ENCODE data around the gene RAB4A.

RAB4A gene

DNA sequence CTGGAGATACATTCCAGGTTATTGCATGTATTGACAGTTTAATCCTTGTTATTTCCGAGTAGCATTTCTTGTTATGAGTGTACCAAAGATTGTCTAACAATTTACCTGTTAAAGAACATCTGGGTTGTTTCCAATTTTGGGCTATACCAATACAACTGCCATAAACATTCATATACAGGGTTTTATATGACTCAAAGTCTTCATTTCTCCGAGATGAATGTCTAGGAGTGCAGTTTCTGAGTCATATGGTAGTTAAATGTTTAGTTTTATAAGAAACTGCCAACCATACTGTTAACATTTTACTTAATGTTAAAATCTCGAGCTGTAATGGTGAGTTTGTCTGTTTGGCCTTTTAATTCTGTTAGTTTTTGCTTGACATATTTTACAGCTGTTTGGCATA lies 10.0 kb downstream of the RAB4A start:
- no peak for TF ChIP-seq CTCF (IDR thresholded peaks at IDR 0.05; ENCODE audit: low read length)
- no peak for TF ChIP-seq EZH2phosphoT487 (IDR thresholded peaks at IDR 0.05; ENCODE audit: low read length)
- TF ChIP-seq EZH2 (optimal IDR thresholded peaks at IDR 0.05; ENCODE audit: low read depth, low read length) = no peak
- Histone ChIP-seq H3K27ac (ENCODE audit: low read length) (no peak overlapping the region), H3K9me3 (replicated peaks; ENCODE audit: insufficient read depth, low read length) (no peaks in the 10 kb centered on the region), H3K9me2 (replicated peaks; ENCODE audit: insufficient read depth, low read length) (no peaks in the 10 kb centered on the region), H3K4me1 (ENCODE audit: low read length) (no peaks in the 10 kb centered on the region), H3K4me3 (ENCODE audit: low read length) (no peak overlapping the region), H3K4me2 (ENCODE audit: low read depth, low read length) (no peak overlapping the region), H3K79me2 (ENCODE audit: low read length) (peaks cover 90% of the 10 kb centered on the region), H3K36me3 (replicated peaks; ENCODE audit: insufficient read depth, low read length) (no peaks in the 10 kb centered on the region), H2AFZ (ENCODE audit: low read length) (no peak overlapping the region), H3K27me3 (replicated peaks; ENCODE audit: insufficient read depth, low read length) (no peaks in the 10 kb centered on the region), H3K9ac (ENCODE audit: low read length) (no peak overlapping the region), H4K20me1 (ENCODE audit: insufficient read depth, low read length) (no peaks in the 10 kb centered on the region), H3F3A (ENCODE audit: insufficient read depth, low read length) (no peaks in the 10 kb centered on the region)
- DNase-seq = no peak

GRCh38 chr1:229281339-229281926 lies 10.5 kb downstream of the RAB4A start:
- no peak overlapping the region for H3K4me3 ChIP-seq (ENCODE audit: low read length)
- TF ChIP-seq EZH2phosphoT487 (IDR thresholded peaks at IDR 0.05; ENCODE audit: low read length) (no peak), CTCF (IDR thresholded peaks at IDR 0.05; ENCODE audit: low read length) (no peak), EZH2 (optimal IDR thresholded peaks at IDR 0.05; ENCODE audit: low read depth, low read length) (no peak)
- no peak overlapping the region for H3K9ac ChIP-seq (ENCODE audit: low read length)
- H3K9me3 ChIP-seq (replicated peaks; ENCODE audit: insufficient read depth, low read length) = no peaks in the 10 kb centered on the region
- no peaks in the 10 kb centered on the region for H3K9me2 ChIP-seq (replicated peaks; ENCODE audit: insufficient read depth, low read length)
- H3F3A ChIP-seq (ENCODE audit: insufficient read depth, low read length) = no peaks in the 10 kb centered on the region
- peaks cover 90% of the 10 kb centered on the region for H3K79me2 ChIP-seq (ENCODE audit: low read length)
- H3K4me2 ChIP-seq (ENCODE audit: low read depth, low read length) = no peak overlapping the region
- H2AFZ ChIP-seq (ENCODE audit: low read length) = no peak overlapping the region
- H3K4me1 ChIP-seq (ENCODE audit: low read length) = no peaks in the 10 kb centered on the region
- H3K27ac ChIP-seq (ENCODE audit: low read length) = no peak overlapping the region
- H4K20me1 ChIP-seq (ENCODE audit: insufficient read depth, low read length) = no peaks in the 10 kb centered on the region
- no peaks in the 10 kb centered on the region for H3K36me3 ChIP-seq (replicated peaks; ENCODE audit: insufficient read depth, low read length)
- H3K27me3 ChIP-seq (replicated peaks; ENCODE audit: insufficient read depth, low read length) = no peaks in the 10 kb centered on the region
- DNase-seq = no peak

DNA sequence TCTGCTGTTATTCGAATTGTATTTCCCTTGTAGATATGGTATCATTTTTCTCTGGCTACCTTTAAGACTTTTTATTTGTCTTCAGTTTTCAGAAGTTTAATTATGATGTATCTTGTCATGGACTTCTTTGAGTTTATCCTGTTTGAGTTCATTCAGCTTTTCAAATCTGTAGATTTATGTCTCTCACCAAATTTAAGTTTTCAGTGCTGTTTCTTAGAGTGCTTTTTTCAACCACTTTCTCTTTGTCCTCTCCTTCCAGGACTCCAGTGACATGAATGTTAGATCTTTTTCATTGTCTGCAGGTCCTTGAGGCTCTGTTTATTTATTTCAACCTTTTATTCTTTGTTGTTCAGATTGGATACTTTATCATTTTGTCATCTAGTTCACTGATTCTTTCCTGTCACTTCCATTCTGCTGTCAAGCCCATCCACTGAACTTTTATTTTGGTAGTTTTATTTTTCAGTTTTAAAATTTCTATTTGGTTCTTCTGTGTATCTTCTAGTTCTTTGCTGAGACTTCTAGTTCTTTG lies 11.4 kb downstream of the RAB4A start:
- TF ChIP-seq CTCF (IDR thresholded peaks at IDR 0.05; ENCODE audit: low read length) (no peak), EZH2 (optimal IDR thresholded peaks at IDR 0.05; ENCODE audit: low read depth, low read length) (no peak), EZH2phosphoT487 (IDR thresholded peaks at IDR 0.05; ENCODE audit: low read length) (no peak)
- Histone ChIP-seq H3K4me3 (ENCODE audit: low read length) (no peak overlapping the region), H3K36me3 (replicated peaks; ENCODE audit: insufficient read depth, low read length) (no peaks in the 10 kb centered on the region), H3F3A (ENCODE audit: insufficient read depth, low read length) (no peaks in the 10 kb centered on the region), H4K20me1 (ENCODE audit: insufficient read depth, low read length) (0 out of 2 replicates have a peak, but pooled peaks cover 3% of the 10 kb centered on the region), H3K27ac (ENCODE audit: low read length) (no peak overlapping the region), H3K9me2 (replicated peaks; ENCODE audit: insufficient read depth, low read length) (no peaks in the 10 kb centered on the region), H3K9ac (ENCODE audit: low read length) (no peak overlapping the region), H3K4me2 (ENCODE audit: low read depth, low read length) (no peak overlapping the region), H3K9me3 (replicated peaks; ENCODE audit: insufficient read depth, low read length) (no peaks in the 10 kb centered on the region), H3K79me2 (ENCODE audit: low read length) (peaks cover 89% of the 10 kb centered on the region), H3K27me3 (replicated peaks; ENCODE audit: insufficient read depth, low read length) (no peaks in the 10 kb centered on the region), H2AFZ (ENCODE audit: low read length) (no peak overlapping the region), H3K4me1 (ENCODE audit: low read length) (no peaks in the 10 kb centered on the region)
- DNase-seq = no peak

All from MM.1S (cell line).